ENCODE data around the gene TCF7L1. TPM values are rescaled to one million over a fixed set of nuclear protein-coding genes. Genes with fewer than 3 reads are reported as not detected.

Gene TCF7L1
- polyA plus RNA-seq, 1 donor (not counting 4 experiments of a cell fraction or from before 2014, with no cell fraction given) = 1.0 TPM

DNA sequence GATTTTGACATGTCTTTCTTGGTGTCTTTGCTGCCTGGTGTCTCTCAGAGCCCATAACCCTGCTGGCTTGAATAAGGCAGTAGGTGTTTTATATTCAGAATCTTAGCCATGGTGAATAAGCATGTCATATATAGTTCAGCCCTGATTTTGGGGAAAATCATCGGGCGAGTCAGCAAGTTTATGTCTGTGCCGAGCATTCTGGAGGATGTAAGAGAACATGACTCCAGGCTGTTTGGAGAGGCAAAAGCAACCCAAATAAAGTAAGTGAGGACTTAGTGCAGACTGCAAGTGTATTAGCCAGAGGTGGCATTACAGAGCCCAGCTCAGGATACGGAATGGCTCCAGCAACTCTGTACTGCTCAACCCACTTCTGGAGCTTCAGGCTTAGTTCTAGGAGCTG, 50.3 kb downstream of the TCF7L1 start:
- Histone ChIP-seq H3K9me3 (ENCODE audit: control insufficient read depth, low read depth, low read length) (no peaks in the 10 kb centered on the region), H3K9me1 (ENCODE audit: control insufficient read depth, extremely low read depth, insufficient read depth, low read length) (no peaks in the 10 kb centered on the region), H3K27me3 (ENCODE audit: control insufficient read depth, extremely low read depth, insufficient read depth, low read length) (no peaks in the 10 kb centered on the region), H3K27ac (ENCODE audit: control insufficient read depth, insufficient read depth, low read length) (no peak overlapping the region), H3K9ac (ENCODE audit: control insufficient read depth, extremely low read depth, insufficient read depth, low read length) (no peak overlapping the region), H2AFZ (ENCODE audit: control insufficient read depth, low read length) (no peak overlapping the region), H4K20me1 (ENCODE audit: control insufficient read depth, extremely low read depth, insufficient read depth, low read length) (no peaks in the 10 kb centered on the region), H3K79me2 (ENCODE audit: control insufficient read depth, insufficient read depth, low read length) (no peaks in the 10 kb centered on the region), H3K4me3 (ENCODE audit: control insufficient read depth in 2 of 3, extremely low read depth in 1 of 3, insufficient read depth in 2 of 3, low read depth in 1 of 3, low read length in 3 of 3) (no peak overlapping the region), H3K36me3 (ENCODE audit: control insufficient read depth in 2 of 2, extremely low read depth in 1 of 2, insufficient read depth in 2 of 2, low read length in 2 of 2) (no peaks in the 10 kb centered on the region), H3K4me1 (ENCODE audit: control insufficient read depth, extremely low read depth, insufficient read depth, low read length) (no peaks in the 10 kb centered on the region), H3K4me2 (ENCODE audit: control insufficient read depth, extremely low read depth, insufficient read depth, low read depth, low read length) (no peak overlapping the region)
- peak; percentile 36 for FAIRE-seq
- DNase-seq (ENCODE audit: low read depth, low spot score) = no peak
- TF ChIP-seq, protein P1, sequence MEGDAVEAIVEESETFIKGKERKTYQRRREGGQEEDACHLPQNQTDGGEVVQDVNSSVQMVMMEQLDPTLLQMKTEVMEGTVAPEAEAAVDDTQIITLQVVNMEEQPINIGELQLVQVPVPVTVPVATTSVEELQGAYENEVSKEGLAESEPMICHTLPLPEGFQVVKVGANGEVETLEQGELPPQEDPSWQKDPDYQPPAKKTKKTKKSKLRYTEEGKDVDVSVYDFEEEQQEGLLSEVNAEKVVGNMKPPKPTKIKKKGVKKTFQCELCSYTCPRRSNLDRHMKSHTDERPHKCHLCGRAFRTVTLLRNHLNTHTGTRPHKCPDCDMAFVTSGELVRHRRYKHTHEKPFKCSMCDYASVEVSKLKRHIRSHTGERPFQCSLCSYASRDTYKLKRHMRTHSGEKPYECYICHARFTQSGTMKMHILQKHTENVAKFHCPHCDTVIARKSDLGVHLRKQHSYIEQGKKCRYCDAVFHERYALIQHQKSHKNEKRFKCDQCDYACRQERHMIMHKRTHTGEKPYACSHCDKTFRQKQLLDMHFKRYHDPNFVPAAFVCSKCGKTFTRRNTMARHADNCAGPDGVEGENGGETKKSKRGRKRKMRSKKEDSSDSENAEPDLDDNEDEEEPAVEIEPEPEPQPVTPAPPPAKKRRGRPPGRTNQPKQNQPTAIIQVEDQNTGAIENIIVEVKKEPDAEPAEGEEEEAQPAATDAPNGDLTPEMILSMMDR (optimal IDR thresholded peaks at IDR 0.05 in 1 of 3, IDR thresholded peaks at IDR 0.05 in 1 of 3, conservative IDR thresholded peaks at IDR 0.05 in 1 of 3; ENCODE audit: extremely low read depth in 1 of 3, insufficient read depth in 2 of 3, low read length in 3 of 3) = no peak
- no peak for TF ChIP-seq EZH2 (IDR thresholded peaks at IDR 0.05; ENCODE audit: low read length)
- dilution Hi-C loops (cut with MboI; ENCODE audit: extremely low pct_ligation_motif_present, low sequenced_read_pairs) = no loop called here

DNA sequence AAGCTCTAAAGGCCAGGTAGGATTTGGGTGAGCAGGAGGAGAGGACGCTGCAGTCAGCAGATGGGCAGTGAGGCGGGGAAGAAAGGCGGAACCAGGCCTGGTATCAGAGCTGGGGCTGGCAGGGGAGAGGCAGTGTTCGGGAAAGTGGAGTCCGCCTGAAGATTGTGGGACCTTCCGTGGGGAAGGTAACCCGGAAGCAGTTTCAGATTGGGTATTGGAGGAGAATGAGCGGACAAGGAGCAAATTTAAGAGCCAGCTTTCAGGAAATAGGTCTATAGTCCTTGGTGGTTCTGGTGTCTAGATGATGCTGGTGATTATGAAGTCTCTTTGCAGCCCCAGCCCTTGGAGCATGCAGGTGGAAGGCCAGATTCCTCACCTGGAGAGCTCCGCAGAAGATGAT, 51.0 kb downstream of the TCF7L1 start:
- Histone ChIP-seq H3K4me3 (ENCODE audit: control insufficient read depth in 2 of 3, extremely low read depth in 1 of 3, insufficient read depth in 2 of 3, low read depth in 1 of 3, low read length in 3 of 3) (no peak overlapping the region), H2AFZ (ENCODE audit: control insufficient read depth, low read length) (no peak overlapping the region), H3K79me2 (ENCODE audit: control insufficient read depth, insufficient read depth, low read length) (no peaks in the 10 kb centered on the region), H3K9ac (ENCODE audit: control insufficient read depth, extremely low read depth, insufficient read depth, low read length) (no peak overlapping the region), H4K20me1 (ENCODE audit: control insufficient read depth, extremely low read depth, insufficient read depth, low read length) (no peaks in the 10 kb centered on the region), H3K4me2 (ENCODE audit: control insufficient read depth, extremely low read depth, insufficient read depth, low read depth, low read length) (no peak overlapping the region), H3K9me1 (ENCODE audit: control insufficient read depth, extremely low read depth, insufficient read depth, low read length) (no peaks in the 10 kb centered on the region), H3K36me3 (ENCODE audit: control insufficient read depth in 2 of 2, extremely low read depth in 1 of 2, insufficient read depth in 2 of 2, low read length in 2 of 2) (no peaks in the 10 kb centered on the region), H3K27me3 (ENCODE audit: control insufficient read depth, extremely low read depth, insufficient read depth, low read length) (no peaks in the 10 kb centered on the region), H3K4me1 (ENCODE audit: control insufficient read depth, extremely low read depth, insufficient read depth, low read length) (no peaks in the 10 kb centered on the region), H3K9me3 (ENCODE audit: control insufficient read depth, low read depth, low read length) (no peaks in the 10 kb centered on the region), H3K27ac (ENCODE audit: control insufficient read depth, insufficient read depth, low read length) (no peak overlapping the region)
- TF ChIP-seq, protein P1 (optimal IDR thresholded peaks at IDR 0.05 in 1 of 3, IDR thresholded peaks at IDR 0.05 in 1 of 3, conservative IDR thresholded peaks at IDR 0.05 in 1 of 3; ENCODE audit: extremely low read depth in 1 of 3, insufficient read depth in 2 of 3, low read length in 3 of 3) = no peak
- no peak for TF ChIP-seq EZH2 (IDR thresholded peaks at IDR 0.05; ENCODE audit: low read length)
- no peak for FAIRE-seq
- DNase-seq (ENCODE audit: low read depth, low spot score) = no peak
- dilution Hi-C loops (cut with MboI; ENCODE audit: extremely low pct_ligation_motif_present, low sequenced_read_pairs) = no loop called here

Data from keratinocyte (primary cell).